COLO829 (cell line): ENCODE measurements around the gene SLC4A2.
A peak's percentile ranks its signal among the peaks of the same experiment; 100 is the strongest.

Source experiments
- DNase-seq: peaks from one replicate; pipeline ENCODE4 v3.0.0; 2012; ENCODE audit warnings: low spot score

The SLC4A2 gene

DNA sequence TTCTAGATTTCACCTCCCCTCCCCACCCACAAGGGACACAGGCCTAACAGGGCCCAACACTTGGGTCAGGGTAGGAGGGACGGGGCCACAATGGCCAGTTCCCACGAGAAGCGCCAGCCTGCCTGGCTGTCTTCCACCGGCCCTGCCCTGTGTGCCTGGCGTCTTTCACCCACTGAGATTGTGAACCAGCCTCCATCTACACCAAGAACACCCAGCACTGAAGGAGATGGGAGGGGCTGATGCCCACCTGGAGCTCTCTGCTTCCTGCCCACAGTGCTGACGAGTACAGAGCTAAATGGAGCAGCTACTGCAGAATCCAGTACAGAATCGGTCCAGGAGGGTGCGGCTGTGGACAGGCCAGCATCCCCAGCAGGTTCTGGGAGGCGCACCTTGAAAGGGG lies 13.4 kb upstream of the SLC4A2 start:
- DNase-seq, result no peak

DNA sequence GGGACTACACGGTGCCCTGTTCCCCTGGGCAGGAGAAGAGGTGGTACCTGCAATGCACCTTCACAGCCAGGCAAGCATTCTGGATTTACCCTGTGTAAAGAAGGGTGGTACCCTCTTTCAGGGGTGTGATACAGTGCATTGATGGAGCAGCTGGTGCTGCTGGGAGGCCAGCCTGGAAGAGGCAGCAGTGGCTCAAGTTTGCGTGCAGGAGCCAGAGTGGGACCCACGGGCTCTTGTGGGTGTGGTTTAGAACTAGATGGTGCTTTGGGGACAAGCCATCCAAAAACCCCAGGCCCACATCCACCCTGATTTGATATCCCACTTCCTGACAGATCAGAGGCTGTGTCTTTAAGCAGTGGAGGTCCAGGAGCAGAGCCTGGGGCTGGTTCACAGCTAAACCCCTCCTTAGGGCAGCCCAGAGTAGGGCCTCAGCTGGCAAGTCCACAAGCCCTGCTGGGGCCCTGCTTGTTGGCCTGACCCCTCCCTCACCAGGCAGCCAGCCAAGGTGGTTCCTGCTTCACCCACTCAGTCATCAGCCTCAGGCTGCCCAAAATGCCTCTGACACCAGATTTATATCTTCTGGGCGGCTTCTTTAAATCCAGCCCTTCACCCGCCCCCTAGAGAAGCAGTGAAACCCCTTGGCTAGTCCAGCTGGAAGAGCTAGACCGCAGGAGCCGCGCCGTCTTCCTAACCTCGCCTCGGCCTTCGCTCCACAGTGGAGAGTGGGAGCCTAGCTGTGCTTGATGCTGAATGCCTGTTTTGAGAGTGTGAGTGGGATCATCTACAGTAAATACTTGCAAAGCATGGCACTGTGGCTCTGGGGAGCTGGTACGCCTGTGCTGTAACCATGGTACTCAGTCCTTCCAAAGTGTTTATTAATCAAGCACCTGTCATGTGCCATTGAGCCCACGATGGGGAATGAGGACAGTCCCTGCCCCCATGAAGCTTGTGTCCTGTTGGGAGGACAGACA lies 12.5 kb upstream of the SLC4A2 start:
- no peak for DNase-seq

DNA sequence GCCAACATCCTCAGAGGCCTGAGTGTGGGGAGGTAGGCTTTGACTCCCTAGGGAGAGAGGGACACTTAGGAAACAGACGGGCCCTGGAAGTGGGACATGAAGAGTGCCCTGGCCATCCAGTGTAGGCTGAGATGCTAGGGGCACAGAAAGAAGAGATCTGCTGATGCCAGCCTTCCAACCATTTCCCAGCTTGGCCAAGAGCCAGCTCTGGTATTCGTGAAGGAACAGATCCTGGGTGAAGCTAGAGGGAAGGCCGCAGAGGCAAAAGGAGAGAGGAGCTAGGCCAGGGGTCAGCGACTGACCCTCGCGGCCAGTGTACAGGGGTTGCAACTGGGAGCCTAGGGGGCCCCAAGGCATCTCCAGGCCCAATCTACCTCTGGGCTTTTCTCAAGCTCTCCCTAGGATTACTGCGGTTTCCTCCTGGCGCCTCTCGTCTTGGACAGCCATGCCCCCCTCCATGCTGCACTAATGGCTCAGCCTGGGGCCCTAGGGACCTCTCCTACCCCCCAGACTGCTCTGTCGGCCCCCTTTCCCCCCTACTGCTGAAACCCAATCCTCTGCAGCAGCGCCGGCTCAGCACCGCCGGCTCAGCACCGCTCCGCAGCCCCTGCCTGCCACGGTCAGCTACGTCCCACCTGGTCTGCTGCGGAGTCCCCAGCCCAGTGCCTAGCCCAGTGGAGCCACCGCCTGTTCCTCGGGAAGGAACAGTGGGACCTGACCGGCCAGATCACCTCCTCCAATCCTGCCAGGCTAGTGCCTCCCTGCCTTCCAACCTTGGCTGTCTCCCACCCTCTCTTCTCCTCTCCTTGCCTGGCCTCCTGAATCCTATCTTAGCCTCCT lies 11.2 kb upstream of the SLC4A2 start, which contains the start of gene ASIC3:
TSS of gene ASIC3 (plus strand) at position 556 of the 840 bp plus-strand sequence. CDS start 355 bp downstream, outside the sequence.
- DNase-seq, result no peak

GRCh38 chr7:151048911-151049463 lies 10.4 kb upstream of the SLC4A2 start:
- DNase-seq, result no peak

DNA sequence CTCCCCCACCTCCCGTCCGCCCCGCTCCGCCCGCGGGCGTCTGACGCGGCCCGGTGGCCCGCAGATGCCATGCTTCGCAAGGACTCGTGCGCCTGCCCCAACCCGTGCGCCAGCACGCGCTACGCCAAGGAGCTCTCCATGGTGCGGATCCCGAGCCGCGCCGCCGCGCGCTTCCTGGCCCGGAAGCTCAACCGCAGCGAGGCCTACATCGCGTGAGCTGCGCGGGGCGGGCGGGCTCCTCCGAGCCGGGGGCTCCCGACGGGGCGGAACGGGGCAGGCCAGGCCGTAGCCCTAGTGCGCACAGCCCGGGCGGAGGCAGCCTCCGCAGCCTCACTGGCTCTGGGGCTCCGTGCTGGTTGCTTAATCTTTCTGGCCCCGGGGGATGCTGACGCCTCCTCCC lies 8.3 kb upstream of the SLC4A2 start:
- no peak for DNase-seq

DNA sequence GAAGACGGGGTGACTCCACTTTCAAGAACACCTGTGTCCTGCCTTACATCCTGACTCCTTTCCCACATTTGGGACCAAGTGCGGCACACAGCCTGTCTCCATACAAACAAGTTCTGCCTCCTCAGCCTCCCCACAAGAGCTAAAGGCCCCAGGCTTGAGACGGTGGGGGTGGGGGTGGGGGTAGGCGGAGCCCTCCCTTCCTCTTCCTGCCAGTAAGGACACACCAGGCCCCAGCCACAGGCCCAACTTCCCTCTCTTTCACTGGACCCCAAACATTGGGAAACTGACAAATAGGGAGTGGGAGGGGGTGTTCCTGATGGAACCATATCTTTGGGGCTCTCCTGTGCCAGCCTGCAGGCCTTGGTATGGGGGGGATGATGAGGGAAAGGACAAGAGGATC lies 6.3 kb upstream of the SLC4A2 start:
- DNase-seq, result no peak

- DNase-seq, result no peak
Observed at GRCh38 chr7:151053751-151054150, 5.6 kb upstream of the SLC4A2 start.

GRCh38 chr7:151056283-151056665 lies 3.1 kb upstream of the SLC4A2 start:
- DNase-seq, result no peak

DNA sequence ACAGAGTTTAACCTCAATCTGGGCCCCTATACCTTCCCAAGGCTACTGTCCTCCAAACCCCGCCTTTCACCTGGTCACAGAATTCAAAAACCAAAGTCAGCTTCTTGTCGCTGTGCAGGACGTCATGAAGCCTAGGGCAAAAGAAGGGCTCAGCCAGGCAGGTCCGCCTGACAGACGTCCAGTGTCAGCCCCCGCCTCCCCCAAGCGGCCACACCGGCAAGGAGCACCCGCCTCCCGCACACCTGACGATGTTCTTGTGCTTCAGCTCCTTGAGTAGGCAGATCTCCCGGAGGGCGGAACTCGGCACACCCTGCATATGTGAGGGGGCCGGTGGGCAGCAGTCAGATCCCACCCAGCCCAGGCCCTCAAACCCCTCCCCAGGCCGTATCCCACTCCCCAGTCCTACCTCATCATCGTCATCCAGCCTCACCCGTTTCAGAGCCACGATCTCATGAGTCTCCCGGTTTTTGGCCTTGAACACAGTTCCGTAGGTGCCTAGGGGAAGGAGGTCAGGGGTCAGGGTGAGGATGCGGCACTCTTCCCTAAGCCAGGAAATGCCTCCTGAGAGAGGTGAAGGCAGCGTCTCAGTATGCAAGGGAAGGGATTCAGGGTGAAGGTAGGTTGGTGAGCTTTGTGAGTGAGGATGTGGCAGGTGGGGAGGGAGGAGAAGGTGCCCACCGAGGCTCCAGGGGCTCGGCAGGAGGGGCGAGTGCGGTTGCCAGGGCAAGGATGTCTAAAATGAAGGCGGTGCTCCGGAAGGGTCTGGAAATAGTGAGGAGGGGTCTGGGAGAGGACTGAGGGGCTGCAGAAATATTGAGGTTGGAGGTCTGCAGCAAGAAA lies 2.5 kb upstream of the SLC4A2 start:
- DNase-seq, result no peak

DNA sequence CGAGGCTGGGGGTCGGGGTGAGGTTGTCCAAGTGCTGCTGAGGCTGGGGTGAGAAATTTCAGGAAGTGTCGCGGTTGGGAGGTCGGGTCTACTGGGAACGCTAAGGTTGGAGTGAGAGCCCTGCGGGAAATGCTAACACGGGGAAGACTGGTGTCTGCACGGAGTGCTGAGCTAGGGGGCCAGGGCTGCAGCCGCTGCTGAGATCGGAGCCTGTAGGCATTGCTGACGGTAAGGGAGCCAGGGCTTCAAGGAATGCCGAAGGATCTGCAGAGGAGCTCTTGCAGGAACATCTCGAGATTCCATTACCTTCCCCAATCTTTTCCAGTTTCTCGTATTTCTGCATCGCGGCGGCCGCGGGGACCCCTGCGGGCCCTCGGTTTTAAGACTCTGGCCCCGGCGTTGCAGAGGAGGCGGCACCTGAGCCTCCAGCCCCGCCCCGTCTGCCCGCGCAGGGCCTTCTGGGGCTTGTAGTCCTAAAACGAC lies 1.8 kb upstream of the SLC4A2 start, which contains the start of gene CDK5:
TSS of gene CDK5 (minus strand) at position 392 of the 483 bp plus-strand sequence. CDS start at position 343, 49 bp downstream.
- DNase-seq, result no peak

- peak; percentile 97 for DNase-seq
Observed at GRCh38 chr7:151057989-151058780, 1.2 kb upstream of the SLC4A2 start.

GRCh38 chr7:151058781-151059366 lies 515 bp upstream of the SLC4A2 start:
- DNase-seq, result no peak

GRCh38 chr7:151060113-151060415 lies 675 bp downstream of the SLC4A2 start:
- no peak for DNase-seq

DNA sequence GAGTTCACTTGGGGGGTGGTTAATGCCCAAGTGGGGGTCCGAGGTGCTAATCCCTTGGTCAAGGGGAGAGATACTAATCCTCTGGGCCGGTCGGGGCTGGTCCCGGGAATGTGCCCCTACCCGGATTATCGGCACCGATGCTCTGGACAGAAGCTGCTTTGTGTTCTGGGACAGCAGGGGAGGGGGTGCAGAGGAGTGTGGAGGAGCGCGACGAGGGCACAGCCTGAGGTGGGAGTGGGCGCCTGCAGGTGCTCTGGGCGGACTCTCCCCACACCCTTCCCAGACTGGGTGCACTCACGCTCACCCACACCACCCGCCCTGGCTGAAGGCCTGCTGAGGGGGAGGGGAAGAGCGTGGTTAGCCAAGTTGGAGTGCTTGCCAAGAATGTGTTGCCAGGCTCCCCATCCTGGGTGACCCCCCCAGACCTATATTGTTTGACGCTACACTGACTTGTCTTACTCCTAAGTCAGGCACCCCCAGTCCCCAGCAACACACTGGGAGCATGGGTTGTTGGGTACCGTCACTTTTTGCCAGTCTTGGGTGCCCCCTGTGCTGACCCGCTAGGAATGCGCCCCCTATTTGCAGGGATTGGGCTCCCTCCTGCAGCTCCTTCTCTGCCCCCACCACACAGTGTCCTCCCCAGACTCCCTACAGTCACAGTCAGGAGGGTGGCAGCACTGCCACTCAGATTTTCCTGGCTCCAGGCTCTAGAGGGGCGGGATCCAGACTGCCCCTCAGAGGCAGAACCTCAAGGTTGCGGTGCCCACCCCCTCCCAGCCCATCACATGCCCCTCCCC lies 1.2 kb downstream of the SLC4A2 start:
- DNase-seq, result no peak

DNA sequence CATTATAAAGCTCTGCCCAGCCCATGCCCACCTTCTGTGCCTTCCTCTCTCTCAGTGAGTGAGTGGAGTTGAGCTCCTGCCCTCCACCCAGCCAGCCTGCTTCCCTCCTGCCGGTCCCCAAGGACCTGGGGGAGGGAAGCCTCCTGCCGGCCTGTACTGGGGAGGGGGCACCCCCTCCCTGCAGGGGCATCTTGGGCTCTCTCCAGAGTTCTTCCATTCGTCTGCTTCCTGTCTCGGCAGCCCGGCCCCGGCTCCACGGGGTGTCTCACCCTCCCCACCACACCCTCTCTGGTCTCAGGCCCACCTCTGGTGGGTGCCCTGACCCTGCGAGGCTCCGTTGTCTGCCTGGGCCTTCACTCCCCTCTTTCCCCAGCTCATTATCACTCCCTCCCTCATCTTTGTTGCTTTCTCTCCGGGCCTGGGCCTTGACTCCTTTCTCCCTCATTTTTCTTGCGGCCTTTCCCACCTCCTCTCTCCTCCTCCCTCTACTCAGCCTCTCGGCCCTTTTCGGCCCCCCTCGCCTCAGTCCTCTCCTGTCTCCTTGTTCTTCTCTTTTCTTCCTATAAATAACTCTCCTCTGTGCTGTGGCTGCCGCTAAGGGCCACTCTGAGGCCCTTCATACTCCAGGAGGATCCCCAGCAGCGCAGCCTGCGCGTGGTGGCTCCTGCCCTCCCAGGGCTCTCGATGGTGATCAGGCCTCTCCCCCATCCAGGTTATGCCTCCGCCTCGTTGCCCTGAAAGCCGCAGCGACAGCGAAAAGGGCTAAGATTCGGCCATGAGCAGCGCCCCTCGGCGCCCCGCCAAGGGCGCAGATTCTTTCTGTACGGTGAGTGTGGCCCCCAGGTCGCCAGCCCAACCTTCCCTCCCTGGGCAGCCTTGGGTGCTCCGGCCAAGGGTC lies 2.1 kb downstream of the SLC4A2 start:
- no peak for DNase-seq

- DNase-seq, result no peak
Observed at GRCh38 chr7:151062111-151062398, 2.7 kb downstream of the SLC4A2 start.

DNA sequence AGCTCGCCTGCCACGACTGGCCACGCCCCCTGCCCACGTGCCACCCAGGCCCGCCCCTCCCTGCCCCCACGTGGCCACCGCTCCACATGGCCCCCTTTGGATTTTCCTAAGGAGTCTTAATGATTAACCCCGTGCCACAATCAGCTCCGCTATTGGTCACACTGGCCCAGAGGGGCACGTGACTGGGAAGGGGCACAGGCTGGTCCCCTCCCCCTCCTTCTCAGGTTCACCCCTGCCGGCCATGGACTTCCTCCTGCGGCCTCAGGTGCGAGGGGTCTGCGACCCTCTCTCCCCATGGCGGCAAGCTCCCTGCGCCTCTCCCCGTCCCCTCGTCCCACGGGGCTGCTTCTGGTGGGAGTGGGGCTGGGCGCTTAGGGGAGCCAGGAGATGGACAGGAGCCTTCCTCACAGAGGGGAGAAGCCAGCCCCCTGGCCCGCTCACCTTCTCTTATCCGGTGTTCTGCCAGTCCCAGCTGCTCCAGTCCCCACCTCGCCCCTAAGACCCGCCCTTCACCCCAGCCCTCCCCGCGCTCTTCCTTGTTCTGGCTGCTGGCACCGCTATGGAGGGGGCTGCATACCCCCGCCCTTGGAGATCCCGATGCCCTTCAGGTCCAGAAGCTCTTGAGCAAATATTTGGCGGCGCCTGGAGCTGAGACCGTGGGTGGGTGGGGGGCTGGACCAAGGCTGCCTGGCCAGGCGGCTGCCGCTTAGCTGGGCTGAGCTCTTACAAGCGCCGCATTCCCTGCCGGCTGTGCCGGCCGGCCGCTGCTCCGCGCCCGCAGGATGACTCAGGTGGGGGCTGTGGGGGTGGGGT lies 3.2 kb downstream of the SLC4A2 start:
- peak; percentile 69 for DNase-seq

GRCh38 chr7:151063212-151063561 lies 3.8 kb downstream of the SLC4A2 start:
- no peak for DNase-seq
